ENCODE measurements around the gene DDI1.

GRCh38 chr11:104000798-104001197, 35.6 kb upstream of the DDI1 start:
- TF ChIP-seq CTCF (IDR thresholded peaks at IDR 0.05) (no peak), EP300 (IDR thresholded peaks at IDR 0.05) (no peak)

Data from gastroesophageal sphincter (tissue), 3 donors.